Transverse colon (tissue), 4 donors: ENCODE measurements around the gene VEGFC. TPM values are rescaled to one million over a fixed set of nuclear protein-coding genes. Genes with fewer than 3 reads are reported as not detected.

Source experiments
- DNase-seq: peaks from one replicate; pipeline ENCODE4 v3.0.0-alpha.2; 2019
- H3K27ac ChIP-seq, 4 donors: fragments of 200-600 bp; sonication (generic); 2 replicates each; pipeline ENCODE4 v1.5.1; 2016 to 2018; ENCODE audit warnings: inconsistent platforms in 4 of 4
- H3K27me3 ChIP-seq: fragments of 200-600 bp; sonication (generic); 2 replicates; pipeline ENCODE4 v1.5.1; 2017; ENCODE audit warnings: inconsistent platforms
- H3K36me3 ChIP-seq, 4 donors: fragments of 200-600 bp; sonication (generic); 2 replicates each; pipeline ENCODE4 v1.5.1; 2017 to 2019; ENCODE audit warnings: inconsistent platforms in 4 of 4
- H3K4me1 ChIP-seq, 4 donors: fragments of 200-600 bp; sonication (generic); 2 replicates each; pipeline ENCODE4 v1.5.1; 2017 to 2020; ENCODE audit warnings: inconsistent platforms in 4 of 4
- H3K4me3 ChIP-seq, 4 donors: fragments of 200-600 bp; sonication (generic); 1 replicate in 1 of 4; 2 replicates in 3 of 4; pipeline versions ENCODE4 v1.5.1 to v1.6.1; 2017 to 2019; ENCODE audit warnings: inconsistent platforms in 4 of 4
- H3K9me3 ChIP-seq, 2 donors: fragments of 200-600 bp; sonication (generic); 2 replicates each; pipeline ENCODE4 v1.5.1; 2017 to 2019; ENCODE audit warnings: inconsistent platforms in 2 of 2
- CTCF ChIP-seq, 5 experiments: fragments of 200-600 bp in 3 of 5; fragments of 450-650 bp in 2 of 5; sonication (generic) in 3 of 5; IDR thresholded peaks; 1 replicate in 2 of 5; 2 replicates in 3 of 5; pipeline ENCODE4 v1.5.1; 2016 to 2017; ENCODE audit warnings: antibody characterized with exemption in 5 of 5, inconsistent platforms in 3 of 5, mild to moderate bottlenecking in 2 of 5, moderate library complexity in 1 of 5
- EP300 ChIP-seq: sonication (generic); formaldehyde crosslinking; IDR thresholded peaks from one replicate; pipeline ENCODE4 v1.6.1; 2017; ENCODE audit warnings: antibody characterized with exemption, low read depth
- POLR2A ChIP-seq: fragments of 450-650 bp; IDR thresholded peaks from one replicate; pipeline ENCODE4 v1.6.1; 2016; ENCODE audit warnings: antibody characterized with exemption, mild to moderate bottlenecking, moderate library complexity
- POLR2AphosphoS5 ChIP-seq, 3 donors: sonication (generic); formaldehyde crosslinking; IDR thresholded peaks; one replicate each; pipeline ENCODE4 v1.6.1; 2016; ENCODE audit warnings: antibody characterized with exemption in 3 of 3
- WGBS, 2 donors: methylation state at CpG; one replicate each; pipeline ENCODE4 v1.1.5; 2018; ENCODE audit warnings: low coverage in 1 of 2; 5-methylcytosine and 5-hydroxymethylcytosine counted together
- in situ Hi-C, 4 donors: fragments of 200-750 bp; cut with MboI; loops; one replicate each; pipeline versions ENCODE4 v1.15.0 to v1.15.1; 2017; ENCODE audit warnings: low sequenced_read_pairs in 3 of 4, low pct_ligation_motif_present in 1 of 4, low pct_unique_long_range_greater_than_20kb in 1 of 4
- intact Hi-C: fragments of 100-400 bp; cut with DNase I; formaldehyde crosslinking; loops from one replicate; pipeline ENCODE4 v1.15.1; 2023; ENCODE audit warnings: low total_unique reads
- total RNA-seq, 4 donors: library from RNA; depleted of rRNA; stranded (reverse); fragments of >200 nt; gene quantifications; one replicate each; pipeline ENCODE4 v1.1.0, GENCODE V29; 2016

VEGFC gene
- total RNA-seq, 4 donors from 2014 or later, result 1.2 to 2.9 (median 2.2) TPM; not detected in 1

GRCh38 chr4:176838601-176839433, 46.1 kb upstream of the VEGFC start:
- WGBS, 2 donors, result 57 to 60% methylated on average over 7 of the region's 7 CpGs
- no peaks in the 10 kb centered on the region for H3K27me3 ChIP-seq
- in situ Hi-C loops (no loop called here), intact Hi-C loops (no loop called here)
- no peaks in the 10 kb centered on the region for H3K36me3 ChIP-seq
- no peaks in the 10 kb centered on the region for H3K9me3 ChIP-seq
- no peak overlapping the region for H3K27ac ChIP-seq
- TF ChIP-seq CTCF (IDR thresholded peaks at IDR 0.05), result no peak
- no peak for TF ChIP-seq EP300
- no peak for TF ChIP-seq POLR2A
- TF ChIP-seq POLR2AphosphoS5 (IDR thresholded peaks at IDR 0.05), result no peak
- no peaks in the 10 kb centered on the region for H3K4me1 ChIP-seq
- DNase-seq, result no peak
- no peak overlapping the region for H3K4me3 ChIP-seq

- 45 to 51% methylated on average over 4 of the region's 4 CpGs for WGBS, 2 donors
- no peak overlapping the region for H3K4me3 ChIP-seq
- intact Hi-C loops, result no loop called here
- H3K27ac ChIP-seq, result no peak overlapping the region
- DNase-seq, result no peak
- no peaks in the 10 kb centered on the region for H3K27me3 ChIP-seq
- H3K4me1 ChIP-seq, result no peaks in the 10 kb centered on the region
- in situ Hi-C loops, result no loop called here
- H3K36me3 ChIP-seq, result no peaks in the 10 kb centered on the region
- no peaks in the 10 kb centered on the region for H3K9me3 ChIP-seq
- TF ChIP-seq POLR2AphosphoS5 (IDR thresholded peaks at IDR 0.05) (no peak), EP300 (no peak), POLR2A (no peak), CTCF (IDR thresholded peaks at IDR 0.05) (no peak)
Observed at GRCh38 chr4:176837169-176837895, 44.6 kb upstream of the VEGFC start.

GRCh38 chr4:176834531-176834930, 41.8 kb upstream of the VEGFC start:
- intact Hi-C loops, result no loop called here
- Histone ChIP-seq H3K36me3 (no peaks in the 10 kb centered on the region), H3K4me1 (no peaks in the 10 kb centered on the region), H3K27me3 (no peaks in the 10 kb centered on the region), H3K27ac (no peak overlapping the region), H3K4me3 (no peak overlapping the region), H3K9me3 (no peaks in the 10 kb centered on the region)
- TF ChIP-seq POLR2AphosphoS5 (IDR thresholded peaks at IDR 0.05) (no peak), CTCF (IDR thresholded peaks at IDR 0.05) (no peak), EP300 (no peak), POLR2A (no peak)
- DNase-seq, result no peak
- WGBS, 2 donors, result 40 to 50% methylated on average over 2 of the region's 2 CpGs
- in situ Hi-C loops, result no loop called here

- 54 to 57% methylated on average over 4 of the region's 4 CpGs for WGBS, 2 donors
- no peak for DNase-seq
- no peaks in the 10 kb centered on the region for H3K27me3 ChIP-seq
- H3K36me3 ChIP-seq, result no peaks in the 10 kb centered on the region
- H3K9me3 ChIP-seq, result no peaks in the 10 kb centered on the region
- H3K27ac ChIP-seq, result no peak overlapping the region
- in situ Hi-C loops, result no loop called here
- H3K4me1 ChIP-seq, result no peaks in the 10 kb centered on the region
- no peak overlapping the region for H3K4me3 ChIP-seq
- TF ChIP-seq POLR2A (no peak), POLR2AphosphoS5 (IDR thresholded peaks at IDR 0.05) (no peak), EP300 (no peak), CTCF (IDR thresholded peaks at IDR 0.05) (no peak)
- intact Hi-C loops, result no loop called here
Observed at GRCh38 chr4:176833400-176834175, 40.9 kb upstream of the VEGFC start.
